Measurements from ENCODE around the gene RAF1.

DNA sequence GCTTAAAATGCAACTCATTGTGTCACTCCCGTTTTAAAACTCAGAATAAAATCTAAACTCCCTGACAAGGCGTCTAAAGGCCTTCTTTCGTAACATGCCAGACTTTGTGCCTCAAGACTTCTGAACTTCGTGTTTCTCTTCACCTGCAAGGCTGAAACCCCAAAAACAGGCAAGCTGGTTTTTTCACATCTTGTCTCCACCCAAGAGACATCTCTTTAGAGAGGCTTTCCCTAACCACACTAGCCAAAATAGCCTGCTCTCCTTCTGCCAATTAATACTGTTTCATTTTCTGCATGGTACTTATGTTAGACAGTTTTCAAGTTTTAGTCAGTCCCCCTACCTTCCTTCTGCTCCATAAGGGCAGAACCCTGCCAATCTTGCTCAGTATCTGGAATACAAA lies 41.6 kb downstream of the RAF1 start:
- TF ChIP-seq, protein P1, sequence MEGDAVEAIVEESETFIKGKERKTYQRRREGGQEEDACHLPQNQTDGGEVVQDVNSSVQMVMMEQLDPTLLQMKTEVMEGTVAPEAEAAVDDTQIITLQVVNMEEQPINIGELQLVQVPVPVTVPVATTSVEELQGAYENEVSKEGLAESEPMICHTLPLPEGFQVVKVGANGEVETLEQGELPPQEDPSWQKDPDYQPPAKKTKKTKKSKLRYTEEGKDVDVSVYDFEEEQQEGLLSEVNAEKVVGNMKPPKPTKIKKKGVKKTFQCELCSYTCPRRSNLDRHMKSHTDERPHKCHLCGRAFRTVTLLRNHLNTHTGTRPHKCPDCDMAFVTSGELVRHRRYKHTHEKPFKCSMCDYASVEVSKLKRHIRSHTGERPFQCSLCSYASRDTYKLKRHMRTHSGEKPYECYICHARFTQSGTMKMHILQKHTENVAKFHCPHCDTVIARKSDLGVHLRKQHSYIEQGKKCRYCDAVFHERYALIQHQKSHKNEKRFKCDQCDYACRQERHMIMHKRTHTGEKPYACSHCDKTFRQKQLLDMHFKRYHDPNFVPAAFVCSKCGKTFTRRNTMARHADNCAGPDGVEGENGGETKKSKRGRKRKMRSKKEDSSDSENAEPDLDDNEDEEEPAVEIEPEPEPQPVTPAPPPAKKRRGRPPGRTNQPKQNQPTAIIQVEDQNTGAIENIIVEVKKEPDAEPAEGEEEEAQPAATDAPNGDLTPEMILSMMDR (IDR thresholded peaks at IDR 0.05): no peak
- no peak for TF ChIP-seq POLR2A (IDR thresholded peaks at IDR 0.05)
